IPS DF 4.7 (cell line): Measurements from ENCODE around the gene SETD3.
"Not testable (repeated sequence)": the region's sequence is repeated elsewhere in the genome, so short reads cannot be mapped to it uniquely, and the experiment has no call there.

Experiments
- DNase-seq: peaks from one replicate; pipeline ENCODE4 v3.0.0-alpha.2; 2013; ENCODE audit warnings: low spot score; ENCODE audit errors: extremely low read depth

Gene SETD3

GRCh38 chr14:99363051-99363450, 117.6 kb downstream of the SETD3 start:
- DNase-seq, result no peak

GRCh38 chr14:99361596-99362215, 119.0 kb downstream of the SETD3 start:
- no peak for DNase-seq

GRCh38 chr14:99360774-99361595, 119.7 kb downstream of the SETD3 start:
- DNase-seq, result no peak

- no peak for DNase-seq
Measured at GRCh38 chr14:99359906-99360305, 120.8 kb downstream of the SETD3 start.

GRCh38 chr14:99357916-99358390, 122.7 kb downstream of the SETD3 start:
- no peak for DNase-seq

GRCh38 chr14:99357151-99357915, 123.3 kb downstream of the SETD3 start:
- DNase-seq, result no peak

- no peak for DNase-seq
Measured at GRCh38 chr14:99356031-99356608, 124.5 kb downstream of the SETD3 start.

GRCh38 chr14:99354166-99354875, 126.3 kb downstream of the SETD3 start:
- no peak for DNase-seq

GRCh38 chr14:99352688-99353280, 127.9 kb downstream of the SETD3 start:
- DNase-seq, result no peak

- no peak for DNase-seq
Measured at GRCh38 chr14:99351166-99352007, 129.3 kb downstream of the SETD3 start.

- no peak for DNase-seq
Measured at GRCh38 chr14:99350751-99351150, 129.9 kb downstream of the SETD3 start.

- no peak for DNase-seq
Measured at GRCh38 chr14:99349721-99350495, 130.8 kb downstream of the SETD3 start.

GRCh38 chr14:99348816-99349614, 131.6 kb downstream of the SETD3 start:
- DNase-seq, result no peak

- DNase-seq, result not testable (repeated sequence)
Measured at GRCh38 chr14:99348231-99348630, 132.4 kb downstream of the SETD3 start.
